Heart left ventricle (tissue), 16 donors: ENCODE data around the gene WDR70. TPM values are rescaled to one million over a fixed set of nuclear protein-coding genes. Genes with fewer than 3 reads are reported as not detected.
A peak's percentile ranks its signal among the peaks of the same experiment; 100 is the strongest.

Experiments used
- ATAC-seq, 4 donors: fragments of 200-7000 bp; cut with Tn5 transposase; one replicate each; pipeline ENCODE4 v1.9.1; 2020 to 2022; ENCODE audit warnings: moderate library complexity in 4 of 4, mild to moderate bottlenecking in 3 of 4, moderate number of reproducible peaks in 1 of 4
- DNase-seq, 5 donors: peaks; one replicate each; pipeline ENCODE4 v3.0.0-alpha.2; 2020
- H3K27ac ChIP-seq, 12 donors: fragments of 200-600 bp; sonication (generic) in 4 of 12; one replicate each; pipeline versions ENCODE4 v1.5.0 to v1.8.0; 2016 to 2022; ENCODE audit warnings: mild to moderate bottlenecking in 2 of 12
- H3K27me3 ChIP-seq, 9 donors: fragments of 200-600 bp; sonication (generic) in 2 of 9; one replicate each; pipeline versions ENCODE4 v1.5.1 to v1.8.0; 2016 to 2022; ENCODE audit warnings: mild to moderate bottlenecking in 3 of 9
- H3K36me3 ChIP-seq, 9 donors: fragments of 200-600 bp; sonication (generic) in 2 of 9; one replicate each; pipeline versions ENCODE4 v1.5.0 to v1.8.0; 2018 to 2022; ENCODE audit warnings: mild to moderate bottlenecking in 2 of 9
- H3K4me1 ChIP-seq, 12 donors: fragments of 200-600 bp; sonication (generic) in 4 of 12; one replicate each; pipeline versions ENCODE4 v1.5.0 to v1.8.0; 2016 to 2022; ENCODE audit warnings: mild to moderate bottlenecking in 3 of 12
- H3K4me3 ChIP-seq, 12 donors: fragments of 200-600 bp; sonication (generic) in 4 of 12; one replicate each; pipeline versions ENCODE4 v1.5.0 to v1.8.0; 2017 to 2022; ENCODE audit warnings: mild to moderate bottlenecking in 9 of 12, moderate library complexity in 4 of 12
- H3K9me3 ChIP-seq, 12 donors: fragments of 200-600 bp; sonication (generic) in 4 of 12; one replicate each; pipeline versions ENCODE4 v1.5.0 to v1.8.0; 2016 to 2022; ENCODE audit warnings: mild to moderate bottlenecking in 1 of 12
- CTCF ChIP-seq, 12 donors: fragments of 200-600 bp; sonication (generic) in 4 of 12; IDR thresholded peaks; one replicate each; pipeline versions ENCODE4 v1.5.0 to v1.8.0; 2018 to 2022; ENCODE audit warnings: antibody characterized with exemption in 12 of 12, mild to moderate bottlenecking in 5 of 12
- POLR2A ChIP-seq, 2 donors: fragments of 450-650 bp; IDR thresholded peaks; one replicate each; pipeline ENCODE4 v1.6.1; 2017; ENCODE audit warnings: antibody characterized with exemption in 2 of 2, mild to moderate bottlenecking in 2 of 2, moderate library complexity in 2 of 2
- WGBS, 4 donors: extraction: QIAGEN DNeasy Blood & Tissue Kit in 2 of 4; methylation state at CpG; one replicate each; pipeline versions ENCODE4 v1.1.5 to v1.1.7; 2013 to 2018; 5-methylcytosine and 5-hydroxymethylcytosine counted together
- intact Hi-C, 10 donors: fragments of 100-400 bp; cut with DNase I; formaldehyde crosslinking; loops; one replicate each; pipeline versions ENCODE4 v1.11.1 to v1.14.2; 2022
- polyA plus RNA-seq, 2 donors: library from polyadenylated mRNA; stranded (reverse); fragments of 200-250 nt; gene quantifications; one replicate each; pipeline ENCODE4 v1.2.3, GENCODE V29; 2013
- total RNA-seq, 9 donors: library from RNA; depleted of rRNA in 2 of 9; stranded (reverse); fragments of >200 nt in 2 of 9; fragmentation: NEBNext Ultra II Directional in 3 of 9; extraction: Animal tissue kit (Norgen Biotek cat#: 25700) in 3 of 9; gene quantifications; one replicate each; pipeline versions ENCODE4 v1.1.0 to v1.2.4, GENCODE V29; 2016 to 2023
- donor health status: ischemic (EF 13 %, LVEDD 7.1; RV severe dilation, severe dysfunction).
- donor health status: healthy with polysubstance abuse.
- donor health status: DM: no; HTN: yes; CAD: no.
- donor health status: DM: no; HTN: no; CAD: no.
- donor health status: ischemic (EF 25% LVEDD 6.9; RV normal size, moderate dysfunction).
- donor health status: ischemic (EF 25% LVEDD 5.7; RV mildly dilated, moderate dysfunction).
- donor health status: healthy.
- donor health status: DM: yes; HTN: yes; CAD: no.
- donor health status: ischemic (EF 35%, LVEDD 5.7; RV mildly dilated, moderate dysfunction).
- donor health status: nonischemic (EF 11% LVEDD 7.7; RV severe dilation, severe dysfunction).
- donor health status: DM: yes; HTN: yes; CAD: no.
- donor health status: PGD.
- donor health status: ischemic (EF 29% LVEDD 5.4; RV normal size, mild dysfunction).
- donor health status: nonischemic (EF 23%, LVEDD 6.1; RV moderate dilation, normal function).

WDR70 gene
- total and polyA plus RNA-seq, 11 donors, result 6.0 to 31.3 (median 13.6) TPM

GRCh38 chr5:37549411-37549810, 170.3 kb downstream of the WDR70 start:
- intact Hi-C loops, result no loop called here
- DNase-seq, result no peak
- TF ChIP-seq CTCF (IDR thresholded peaks at IDR 0.05) (no peak), POLR2A (IDR thresholded peaks at IDR 0.05) (no peak)

GRCh38 chr5:37552161-37552560, 173.0 kb downstream of the WDR70 start:
- peak overlapping the region in 1 of 12 donors; percentile 2 for H3K27ac ChIP-seq
- H3K4me3 ChIP-seq, result no peak overlapping the region
- intact Hi-C loops, result no loop called here
- no peaks in the 10 kb centered on the region for H3K36me3 ChIP-seq
- no peak for ATAC-seq
- H3K9me3 ChIP-seq, result peaks cover 0 to 3% (median 0%) of the 10 kb centered on the region in 12 donors
- H3K4me1 ChIP-seq, result peaks cover 0 to 21% (median 10%) of the 10 kb centered on the region in 12 donors
- TF ChIP-seq CTCF (IDR thresholded peaks at IDR 0.05), result no peak
- TF ChIP-seq POLR2A (IDR thresholded peaks at IDR 0.05), result no peak
- no peaks in the 10 kb centered on the region for H3K27me3 ChIP-seq
- no peak for DNase-seq
- WGBS, 4 donors, result 93 to 97% (median 97%) methylated on average over 3 of the region's 3 CpGs

More at GRCh38 chr5:37549411-37549810, 170.3 kb downstream of the WDR70 start:
- peaks cover 0 to 21% (median 10%) of the 10 kb centered on the region in 12 donors for H3K4me1 ChIP-seq
- H3K27me3 ChIP-seq, result no peaks in the 10 kb centered on the region
- no peak overlapping the region for H3K4me3 ChIP-seq
- H3K27ac ChIP-seq, result no peak overlapping the region
- H3K36me3 ChIP-seq, result no peaks in the 10 kb centered on the region
- H3K9me3 ChIP-seq, result peaks cover 0 to 3% (median 0%) of the 10 kb centered on the region in 12 donors
- no peak for ATAC-seq

GRCh38 chr5:37552770-37553719, 173.9 kb downstream of the WDR70 start:
- intact Hi-C loops, result no loop called here
- Histone ChIP-seq H3K4me1 (peaks cover 0 to 21% (median 10%) of the 10 kb centered on the region in 12 donors), H3K4me3 (no peak overlapping the region), H3K27ac (peak overlapping the region in 2 of 12 donors; percentile 2 to 6), H3K9me3 (peaks cover 0 to 3% (median 0%) of the 10 kb centered on the region in 12 donors), H3K27me3 (no peaks in the 10 kb centered on the region), H3K36me3 (no peaks in the 10 kb centered on the region)
- DNase-seq (no peak), ATAC-seq (peak in 3 of 4 donors; percentile 53 to 85 (median 64))
- 43 to 53% (median 49%) methylated on average over 9 of the region's 9 CpGs for WGBS, 4 donors
- TF ChIP-seq POLR2A (IDR thresholded peaks at IDR 0.05), result no peak
- no peak for TF ChIP-seq CTCF (IDR thresholded peaks at IDR 0.05)

GRCh38 chr5:37553720-37554404, 174.7 kb downstream of the WDR70 start:
- WGBS, 4 donors, result 86 to 90% (median 89%) methylated on average over 2 of the region's 2 CpGs
- peaks cover 0 to 21% (median 10%) of the 10 kb centered on the region in 12 donors for H3K4me1 ChIP-seq
- no peaks in the 10 kb centered on the region for H3K27me3 ChIP-seq
- peak; percentile 32 to 82 (median 58) for ATAC-seq
- no peaks in the 10 kb centered on the region for H3K36me3 ChIP-seq
- no peak overlapping the region for H3K4me3 ChIP-seq
- intact Hi-C loops, result no loop called here
- H3K9me3 ChIP-seq, result peaks cover 0 to 3% (median 0%) of the 10 kb centered on the region in 12 donors
- H3K27ac ChIP-seq, result no peak overlapping the region
- no peak for DNase-seq
- TF ChIP-seq POLR2A (IDR thresholded peaks at IDR 0.05) (no peak), CTCF (IDR thresholded peaks at IDR 0.05) (no peak)
